Measurements from ENCODE around the gene CDK8. TPM values are rescaled to one million over a fixed set of nuclear protein-coding genes. Genes with fewer than 3 reads are reported as not detected.

Gene CDK8
- total and polyA plus RNA-seq, 2 donors (not counting 3 experiments of a cell fraction or from before 2014, with no cell fraction given): 12.2 to 13.3 TPM

- no peaks in the 10 kb centered on the region for H3K9me3 ChIP-seq (replicated peaks; ENCODE audit: control insufficient read depth, insufficient read depth, low read length)
- H3K4me2 ChIP-seq (ENCODE audit: insufficient read depth, low read length): no peak overlapping the region
- ChIA-PET POLR2A (no interaction called here), CTCF (interaction anchor here (0.9 to 1.7 kb wide), 3 partner anchors 9 to 470 kb away, joined by 3 to 6 read pairs (median 4); no protein-coding TSS in a partner anchor)
- no peak overlapping the region for H3K4me3 ChIP-seq (replicated peaks in 1 of 3; ENCODE audit: insufficient read depth in 1 of 3, low read depth in 1 of 3, low read length in 3 of 3)
- H3K4me1 ChIP-seq (ENCODE audit: control insufficient read depth, extremely low read depth, insufficient read depth, low read length): no peaks in the 10 kb centered on the region
- FAIRE-seq: no peak
- BruUV-seq (replicated peaks): no TSS peak
- no peaks in the 10 kb centered on the region for H3K79me2 ChIP-seq (ENCODE audit: control insufficient read depth, insufficient read depth, low read length)
- H4K20me1 ChIP-seq (replicated peaks; ENCODE audit: control insufficient read depth, extremely low read depth, insufficient read depth, low read length): no peaks in the 10 kb centered on the region
- no peaks in the 10 kb centered on the region for H3K36me3 ChIP-seq (ENCODE audit: control insufficient read depth in 2 of 2, extremely low read depth in 1 of 2, insufficient read depth in 2 of 2, low read length in 2 of 2)
- no peak for DNase-seq (ENCODE audit: low read depth, low spot score)
- intact Hi-C loops (cut with micrococcal nuclease) (loop anchor here (1.0 to 10.0 kb wide), 2 partner anchors 38 to 213 kb away; no protein-coding TSS in a partner anchor), dilution Hi-C loops (cut with MboI; ENCODE audit: extremely low pct_ligation_motif_present, low sequenced_read_pairs) (no loop called here)
- no peak overlapping the region for H3K9ac ChIP-seq (replicated peaks; ENCODE audit: extremely low read depth, insufficient read depth, low read length)
- TF ChIP-seq GATA2 (IDR thresholded peaks at IDR 0.05; ENCODE audit: insufficient read depth, insufficient read length, low read depth, low read length) (no peak), FOS (IDR thresholded peaks at IDR 0.05; ENCODE audit: borderline replicate concordance, insufficient read depth, low read length) (no peak), EZH2 (IDR thresholded peaks at IDR 0.05; ENCODE audit: borderline replicate concordance, low read depth, low read length, severe bottlenecking) (no peak), CTCF (IDR thresholded peaks at IDR 0.05; ENCODE audit: extremely low read depth in 1 of 2, insufficient read depth in 1 of 2, low read depth in 1 of 2, low read length in 2 of 2) (no peak), MYC (IDR thresholded peaks at IDR 0.05; ENCODE audit: low read depth, low read length) (no peak), POLR2AphosphoS5 (IDR thresholded peaks at IDR 0.05; ENCODE audit: insufficient read depth, low read depth, low read length) (no peak), POLR2A (IDR thresholded peaks at IDR 0.05; ENCODE audit: low read depth, low read length) (no peak)
- TF ChIP-seq, protein P1, sequence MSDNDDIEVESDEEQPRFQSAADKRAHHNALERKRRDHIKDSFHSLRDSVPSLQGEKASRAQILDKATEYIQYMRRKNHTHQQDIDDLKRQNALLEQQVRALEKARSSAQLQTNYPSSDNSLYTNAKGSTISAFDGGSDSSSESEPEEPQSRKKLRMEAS (IDR thresholded peaks at IDR 0.05; ENCODE audit: insufficient read depth, insufficient read length): no peak
- no peak overlapping the region for H2AFZ ChIP-seq (ENCODE audit: low read depth, low read length)
- no peak overlapping the region for H3K27ac ChIP-seq (ENCODE audit: insufficient read depth, low read depth, low read length)
- H3K9me1 ChIP-seq (replicated peaks; ENCODE audit: control insufficient read depth, extremely low read depth, insufficient read depth, low read length): no peaks in the 10 kb centered on the region
- H3K27me3 ChIP-seq (ENCODE audit: control insufficient read depth in 2 of 2, insufficient read depth in 2 of 2, low read length in 2 of 2): peaks cover 2 to 15% of the 10 kb centered on the region in 2 experiments
Measured at GRCh38 chr13:26228096-26228495, 25.8 kb upstream of the CDK8 start.
